K562 (cell line): ENCODE results near the gene TMEM151A. TPM values are rescaled to one million over a fixed set of nuclear protein-coding genes. Genes with fewer than 3 reads are reported as not detected.

Experiments
- AFF4 ChIP-seq: sonication (generic); formaldehyde crosslinking; IDR thresholded peaks from 2 replicates; pipeline ENCODE4 v1.8.0; 2023; ENCODE audit warnings: mild to moderate bottlenecking, missing genetic modification reagents
- HNRNPL ChIP-seq: fragments of 200-400 bp; formaldehyde crosslinking; IDR thresholded peaks from 2 replicates; pipeline ENCODE4 v1.6.1; 2017; ENCODE audit warnings: low read depth, mild to moderate bottlenecking, low read length
- HNRNPUL1 ChIP-seq: fragments of 200-400 bp; formaldehyde crosslinking; IDR thresholded peaks from 2 replicates; pipeline ENCODE4 v1.6.1; 2017; ENCODE audit warnings: low read length
- ILF3 ChIP-seq: fragments of 450-650 bp; IDR thresholded peaks from 2 replicates; pipeline ENCODE4 v1.6.1; 2018; ENCODE audit warnings: antibody characterized with exemption, mild to moderate bottlenecking, moderate library complexity, borderline replicate concordance
- LCOR ChIP-seq: sonication (generic); formaldehyde crosslinking; IDR thresholded peaks from 2 replicates; pipeline ENCODE4 v1.8.0; 2022; ENCODE audit warnings: mild to moderate bottlenecking, missing genetic modification reagents
- NFIX ChIP-seq: fragments of 250-450 bp; sonication (Bioruptor Pico); IDR thresholded peaks from 2 replicates; pipeline ENCODE4 v1.4.0; 2020; ENCODE audit warnings: low read depth, mild to moderate bottlenecking, moderate library complexity
- POLR2A ChIP-seq: fragments of 450-650 bp; conservative IDR thresholded peaks from 2 replicates; pipeline ENCODE4 v1.6.1; 2016
- SIN3A ChIP-seq, 2 experiments: fragments of 150-350 bp in 1 of 2; IDR thresholded peaks; 2 replicates each; pipeline ENCODE4 v1.6.1; 2011 to 2016; ENCODE audit warnings: borderline replicate concordance in 2 of 2, low read depth in 2 of 2, low read length in 2 of 2, mild to moderate bottlenecking in 2 of 2, moderate library complexity in 2 of 2; ENCODE audit not compliant: control insufficient read depth in 1 of 2
- SMARCA5 ChIP-seq: fragments of 450-650 bp; IDR thresholded peaks from 2 replicates; pipeline ENCODE4 v1.6.1; 2016
- SMC3 ChIP-seq: conservative IDR thresholded peaks from 2 replicates; pipeline ENCODE4 v1.6.1; 2011; ENCODE audit warnings: low read depth, low read length, improper control_type of control experiment; ENCODE audit not compliant: insufficient read depth
- TBP ChIP-seq: optimal IDR thresholded peaks from 2 replicates; pipeline ENCODE3; 2011; ENCODE audit warnings: low read depth, low read length, improper control_type of control experiment
- TOE1 ChIP-seq, 2 experiments: fragments of 450-650 bp in 1 of 2; sonication (generic) in 1 of 2; formaldehyde crosslinking in 1 of 2; IDR thresholded peaks; 2 replicates each; pipeline versions ENCODE4 v1.7.1 to v1.8.0; 2016 to 2022; ENCODE audit warnings: borderline replicate concordance in 2 of 2, mild to moderate bottlenecking in 2 of 2, antibody characterized with exemption in 1 of 2, inconsistent platforms in 1 of 2, low read depth in 1 of 2, missing genetic modification reagents in 1 of 2, moderate library complexity in 1 of 2
- VEZF1 ChIP-seq: fragments of 200-800 bp; sonication (Bioruptor generic); IDR thresholded peaks from 2 replicates; pipeline ENCODE4 v1.6.1; 2017; ENCODE audit warnings: missing genetic modification characterization, missing compliant biosample characterization
- XRCC5 ChIP-seq: fragments of 200-400 bp; formaldehyde crosslinking; IDR thresholded peaks from 2 replicates; pipeline ENCODE4 v1.6.1; 2017; ENCODE audit warnings: low read depth, mild to moderate bottlenecking, low read length
- ZBTB7A ChIP-seq: IDR thresholded peaks from 2 replicates; pipeline ENCODE4 v1.6.1; 2011; ENCODE audit warnings: low read depth, mild to moderate bottlenecking, low read length, moderate library complexity, borderline replicate concordance; ENCODE audit not compliant: control insufficient read depth
- ZMIZ1 ChIP-seq, 2 experiments: fragments of 150-350 bp in 1 of 2; IDR thresholded peaks; 2 replicates each; pipeline ENCODE4 v1.6.1; 2012 to 2016; ENCODE audit warnings: low read depth in 2 of 2, low read length in 2 of 2, mild to moderate bottlenecking in 1 of 2, moderate library complexity in 1 of 2
- ZNF77 ChIP-seq: fragments of 250-450 bp; sonication (Bioruptor Pico); IDR thresholded peaks from 2 replicates; pipeline ENCODE4 v1.5.0; 2020
- polyA plus RNA-seq, 8 experiments: library from polyadenylated mRNA; depleted of rRNA in 4 of 8; stranded (reverse) in 5 of 8; unstranded in 3 of 8; fragments of >200 nt; fragmentation: Nextera tagmentation in 2 of 8; fragmentation: Illumina TruSeq in 1 of 8; extraction: Ambion mirVana in 2 of 8; extraction: Trizol in 1 of 8; gene quantifications; 2 replicates each; pipeline versions ENCODE4 v1.2.1 to v1.2.3, GENCODE V29; 2011 to 2014; ENCODE audit warnings: inconsistent platforms in 1 of 8, missing spikeins in 1 of 8
- total RNA-seq, 7 experiments: library from RNA; depleted of rRNA in 6 of 7; stranded (reverse); fragments of >200 nt in 6 of 7; fragmentation: Illumina TruSeq in 2 of 7; extraction: Trizol in 2 of 7; gene quantifications; 2 replicates each; pipeline versions ENCODE4 v1.2.1 to v1.2.3, GENCODE V29; 2011 to 2021; ENCODE audit warnings: low replicate concordance in 1 of 7

Gene TMEM151A
- total and polyA plus RNA-seq, 9 of the 15 experiments (the other 6 are each of a cell fraction or from before 2014, with no cell fraction given) = not detected

GRCh38 chr11:66282468-66283455 is 8.9 kb upstream of the TMEM151A start (continued):
- TF ChIP-seq AFF4 (CRISPR knock-in tag) (no peak), XRCC5 (peak; percentile 83; the same call in 1 of the 2 replicates), SMC3 (peak; percentile 85), TBP (peak; percentile 29), ZBTB7A (peak; percentile 64; the same call in 1 of the 2 replicates), NFIX (CRISPR knock-in tag) (no peak), SIN3A (IDR thresholded peaks at IDR 0.05; ENCODE audit: borderline replicate concordance in 2 of 2, control insufficient read depth in 1 of 2, low read depth in 2 of 2, low read length in 2 of 2) (0 out of 4 replicates have a peak, but pooled peaks of 1 of the 2 experiments have one; percentile 54), POLR2A (peak; percentile 31; the same call in 1 of the 2 replicates), ZNF77 (no peak), VEZF1 (peak; percentile 23; the same call in 1 of the 2 replicates), TOE1 (IDR thresholded peaks at IDR 0.05; ENCODE audit: borderline replicate concordance) (no peak), TOE1 (CRISPR knock-in tag; IDR thresholded peaks at IDR 0.05; ENCODE audit: borderline replicate concordance, low read depth) (no peak), HNRNPUL1 (no peak), HNRNPL (no peak), SMARCA5 (no peak), LCOR (CRISPR knock-in tag) (peak; percentile 65; the same call in 1 of the 2 replicates), ILF3 (0 out of 2 replicates have a peak, but pooled peaks have one; percentile 60), ZMIZ1 (IDR thresholded peaks at IDR 0.05; ENCODE audit: low read depth in 2 of 2, low read length in 2 of 2) (peak in 1 of 2 experiments; percentile 66; a peak in 2 of 4 replicates)
